Measurements from ENCODE around the gene SLC16A8. TPM values are rescaled to one million over a fixed set of nuclear protein-coding genes. Genes with fewer than 3 reads are reported as not detected.

The SLC16A8 gene
- total RNA-seq, 1 donor from 2014 or later = 0.20 TPM

GRCh38 chr22:38072322-38073149 is 11.4 kb downstream of the SLC16A8 start:
- DNase-seq (ENCODE audit: low read depth in 2 of 2) = no peak

GRCh38 chr22:38071421-38072321 is 12.3 kb downstream of the SLC16A8 start:
- no peak for DNase-seq (ENCODE audit: low read depth in 2 of 2)

- DNase-seq (ENCODE audit: low read depth in 2 of 2) = no peak
These were observed 13.6 kb downstream of the SLC16A8 start for GRCh38 chr22:38070250-38070921.

- peak; percentile 50 to 85 for DNase-seq (ENCODE audit: low read depth in 2 of 2)
These were observed 14.4 kb downstream of the SLC16A8 start for GRCh38 chr22:38069372-38070249.

- no peak for DNase-seq (ENCODE audit: low read depth in 2 of 2)
These were observed 15.2 kb downstream of the SLC16A8 start for GRCh38 chr22:38068641-38069371.

- no peak for DNase-seq (ENCODE audit: low read depth in 2 of 2)
These were observed 16.1 kb downstream of the SLC16A8 start for GRCh38 chr22:38067761-38068360.

GRCh38 chr22:38067028-38067415 is 17.0 kb downstream of the SLC16A8 start:
- DNase-seq (ENCODE audit: low read depth in 2 of 2) = no peak

GRCh38 chr22:38066381-38067027 is 17.5 kb downstream of the SLC16A8 start:
- DNase-seq (ENCODE audit: low read depth in 2 of 2) = no peak

GRCh38 chr22:38065539-38065938 is 18.4 kb downstream of the SLC16A8 start:
- DNase-seq (ENCODE audit: low read depth in 2 of 2) = no peak

- DNase-seq (ENCODE audit: low read depth in 2 of 2) = no peak
These were observed 21.2 kb downstream of the SLC16A8 start for GRCh38 chr22:38062791-38063190.

GRCh38 chr22:38056969-38057891 is 26.8 kb downstream of the SLC16A8 start, which contains the start of gene PICK1:
Gene PICK1 (plus strand): TSS chr22:38057404. CDS start chr22:38057810, 406 bp downstream.
- DNase-seq (ENCODE audit: low read depth in 2 of 2) = peak; percentile 84

- peak; percentile 72 to 87 for DNase-seq (ENCODE audit: low read depth in 2 of 2)
These were observed 31.8 kb downstream of the SLC16A8 start for GRCh38 chr22:38051900-38052862.

- DNase-seq (ENCODE audit: low read depth in 2 of 2) = no peak
These were observed 32.7 kb downstream of the SLC16A8 start for GRCh38 chr22:38051261-38051660.

GRCh38 chr22:38050720-38051119 is 33.3 kb downstream of the SLC16A8 start:
- no peak for DNase-seq (ENCODE audit: low read depth in 2 of 2)

- no peak for DNase-seq (ENCODE audit: low read depth in 2 of 2)
These were observed 34.0 kb downstream of the SLC16A8 start for GRCh38 chr22:38049812-38050619.
